Posterior vena cava (tissue), 2 donors: Measurements from ENCODE around the gene ASB11. TPM values are rescaled to one million over a fixed set of nuclear protein-coding genes. Genes with fewer than 3 reads are reported as not detected.

ENCODE experiments used
- DNase-seq: peaks from one replicate; pipeline ENCODE4 v3.0.0-alpha.2; 2020; ENCODE audit warnings: low spot score
- intact Hi-C, 2 donors: fragments of 100-400 bp; cut with DNase I; formaldehyde crosslinking; loops; one replicate each; pipeline versions ENCODE4 v1.14.1 to v1.14.2; 2022 to 2023
- total RNA-seq, 2 donors: library from RNA; stranded (reverse); fragmentation: NEBNext Ultra II Directional; extraction: Animal tissue kit (Norgen Biotek cat#: 25700); gene quantifications; one replicate each; pipeline ENCODE4 v1.2.1, GENCODE V29; 2021
- donor health status: DM: yes; HTN: yes; CAD: no.
- donor health status: DM: yes; HTN: yes; CAD: no.

Gene ASB11
- total RNA-seq, 2 donors from 2014 or later: not detected

DNA sequence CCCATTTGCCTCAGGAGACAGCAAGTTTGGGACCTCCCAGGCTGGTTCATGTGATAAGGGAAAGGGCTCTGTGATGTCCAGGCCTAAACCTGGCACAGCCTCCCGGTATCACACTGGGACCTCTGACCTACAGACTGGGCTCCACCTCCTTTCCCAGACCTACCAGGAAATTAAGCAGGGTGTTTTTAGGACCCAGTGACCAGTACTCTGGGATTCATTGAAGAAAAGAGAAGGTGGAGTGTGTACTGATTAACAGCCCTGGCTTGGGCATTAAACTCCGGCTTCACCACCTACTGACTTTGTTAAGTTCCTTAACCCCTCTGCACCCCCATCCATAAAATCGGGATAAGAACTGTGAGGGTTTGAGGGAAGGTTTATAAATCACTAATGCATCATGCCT is 74.1 kb downstream of the ASB11 start:
- intact Hi-C loops: loop anchor here in 1 of 2 donors (5.0 kb wide), 1 partner anchor 1199 kb away; no protein-coding TSS in a partner anchor
- DNase-seq: no peak

DNA sequence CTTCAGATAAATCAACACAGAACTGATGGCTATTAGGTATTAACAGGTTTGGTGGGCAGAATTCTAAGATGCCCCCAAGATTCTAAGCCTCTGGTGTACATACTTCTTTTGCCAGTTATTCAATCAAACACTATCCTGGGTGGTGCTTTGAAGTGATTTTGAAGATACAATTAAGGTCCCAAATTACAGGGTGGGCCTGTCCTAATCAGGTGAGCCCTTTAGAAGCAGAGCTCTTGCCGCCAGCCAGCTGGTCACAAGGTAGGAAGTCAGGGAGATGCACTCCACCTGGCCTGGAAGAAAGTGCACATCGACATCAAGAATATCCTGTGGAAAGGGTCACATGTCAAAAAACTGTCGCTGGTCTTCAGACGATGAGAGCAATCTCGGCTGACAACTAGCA is 75.0 kb downstream of the ASB11 start:
- DNase-seq: no peak
- intact Hi-C loops: loop anchor here in 1 of 2 donors (5.0 kb wide), 1 partner anchor 1198 kb away; no protein-coding TSS in a partner anchor

DNA sequence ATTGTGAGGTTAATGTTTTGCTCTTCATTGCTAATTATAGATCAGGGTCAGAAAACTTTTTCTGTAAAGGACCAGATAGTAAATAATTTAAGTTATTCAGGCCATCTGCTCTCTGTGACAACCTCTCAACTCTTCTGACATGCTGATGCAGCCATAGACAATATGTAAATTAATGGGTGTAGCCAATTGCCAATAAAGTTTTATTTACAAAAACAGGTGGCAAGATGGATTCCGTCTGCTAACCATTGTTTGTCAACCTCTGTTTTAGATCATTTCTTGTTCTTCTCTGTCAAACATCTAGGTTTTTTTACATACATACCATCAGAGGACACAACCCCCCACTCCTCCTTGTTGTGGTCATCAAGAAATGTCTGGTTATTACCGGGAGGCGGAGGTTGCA is 79.3 kb downstream of the ASB11 start:
- intact Hi-C loops: no loop called here

DNA sequence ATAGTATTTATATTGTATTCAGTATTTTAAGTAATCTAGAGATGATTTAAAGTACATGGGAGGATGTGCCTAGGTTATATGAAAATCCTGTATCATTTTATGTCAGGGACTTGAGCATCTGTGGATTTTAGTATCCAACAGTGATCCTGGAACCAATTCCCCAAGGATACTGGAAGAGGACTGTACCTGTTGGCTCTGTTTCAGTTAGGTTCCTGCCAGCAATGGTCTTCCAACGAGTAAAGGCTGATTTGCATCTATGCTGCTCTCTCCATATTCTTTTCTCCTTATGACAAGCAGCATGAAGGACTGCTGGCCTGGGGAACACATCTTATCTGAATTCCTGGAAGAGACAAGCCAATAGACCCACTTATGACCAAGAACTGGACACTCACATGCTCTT is 80.4 kb downstream of the ASB11 start:
- intact Hi-C loops: no loop called here
- no peak for DNase-seq

More for the DNA sequence above, 79.3 kb downstream of the ASB11 start:
- DNase-seq: no peak

DNA sequence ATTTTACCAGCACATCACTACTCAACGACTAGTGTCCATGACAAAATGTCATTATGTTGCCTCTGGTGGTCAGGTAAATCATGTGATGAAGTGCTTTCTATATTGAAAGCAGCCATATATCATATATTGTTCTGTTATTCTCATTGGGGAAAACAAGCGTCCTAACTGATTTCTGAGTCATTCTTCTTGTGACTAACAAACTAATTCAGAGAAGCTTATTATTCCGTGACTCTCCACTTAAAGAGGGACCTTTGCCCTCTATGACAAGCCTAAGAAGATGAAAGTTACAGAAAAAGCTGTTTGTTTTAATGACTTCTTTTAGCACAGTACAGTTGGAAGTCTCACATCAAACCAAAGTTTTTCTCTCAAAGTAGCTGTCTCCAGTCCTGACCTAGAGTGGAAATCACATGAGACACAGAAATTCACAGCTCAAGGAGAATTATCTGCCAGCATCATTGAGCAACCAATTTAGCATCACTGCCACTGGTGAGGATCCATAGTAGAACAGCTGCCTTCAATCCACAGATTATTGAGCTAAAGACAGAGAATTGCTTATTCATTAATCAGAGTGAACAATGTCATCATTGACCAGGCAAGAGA is 81.9 kb downstream of the ASB11 start:
- no peak for DNase-seq
- intact Hi-C loops: no loop called here

Other genes with a start within 250 kb of the ASB11 start
- 1 to 10 TPM; 1.4 to 2.3 TPM for gene ASB9, start 45.6 kb downstream of the ASB11 start, total RNA-seq
- gene PIGA, start 19.9 kb upstream of the ASB11 start, total RNA-seq: 10 to 100 TPM; 11.4 to 11.9 TPM
- gene VEGFD, start 68.8 kb upstream of the ASB11 start, total RNA-seq: 1 to 10 TPM; 2.7 to 4.1 TPM
- gene PIR, start 177.7 kb upstream of the ASB11 start, total RNA-seq: 10 to 100 TPM; 10.4 to 12.2 TPM
- gene BMX, start 185.2 kb upstream of the ASB11 start, total RNA-seq: 1 to 10 TPM; 4.4 to 7.0 TPM